HL-60 (cell line): ENCODE results near the gene MED29.

ENCODE experiments used
- CTCF ChIP-seq: IDR thresholded peaks from one replicate; pipeline ENCODE4 v1.5.1; 2011; ENCODE audit warnings: low read length, control low read depth, inconsistent platforms; ENCODE audit not compliant: insufficient read depth
- GABPA ChIP-seq: IDR thresholded peaks from 2 replicates; pipeline ENCODE4 v1.6.1; 2012; ENCODE audit warnings: low read depth
- POLR2AphosphoS5 ChIP-seq: IDR thresholded peaks from 2 replicates; pipeline ENCODE4 v1.6.1; 2012; ENCODE audit warnings: low read depth
- REST ChIP-seq: IDR thresholded peaks from 2 replicates; pipeline ENCODE4 v1.6.1; 2012; ENCODE audit warnings: low read depth; ENCODE audit not compliant: insufficient replicate concordance

- TF ChIP-seq CTCF (no peak), REST (no peak), POLR2AphosphoS5 (no peak), GABPA (no peak)
Measured at GRCh38 chr19:39410831-39411080, 19.6 kb downstream of the MED29 start.
